Fibroblast of skin of back (primary cell): ENCODE data around the gene PSD2.
A peak's percentile ranks its signal among the peaks of the same experiment; 100 is the strongest.
"Not testable (repeated sequence)": the region's sequence is repeated elsewhere in the genome, so short reads cannot be mapped to it uniquely, and the experiment has no call there.

Source experiments
- DNase-seq: peaks from one replicate; pipeline ENCODE4 v3.0.0-alpha.2; 2013

The PSD2 gene

GRCh38 chr5:139792218-139792617 is 3.4 kb upstream of the PSD2 start:
- no peak for DNase-seq

DNA sequence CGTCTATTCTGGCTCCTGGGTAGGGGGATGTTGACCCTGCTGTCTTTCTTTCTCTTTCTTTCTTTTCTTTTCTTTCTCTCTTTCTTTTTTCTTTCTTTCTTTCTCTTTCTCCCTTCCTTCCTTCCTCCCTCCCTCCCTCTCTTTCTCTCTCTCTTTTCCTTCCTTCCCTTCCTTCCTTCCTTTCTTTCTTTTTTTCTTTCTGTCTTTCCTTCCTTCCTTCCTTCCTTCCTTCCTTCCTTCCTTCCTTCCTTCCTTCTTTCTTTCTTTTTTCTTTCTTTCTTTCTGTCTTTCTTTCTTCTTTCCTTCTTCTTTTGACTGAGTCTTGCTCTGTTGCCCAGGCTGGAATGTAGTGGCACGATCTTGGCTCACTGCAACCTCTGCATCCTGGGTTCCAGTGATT is 3.0 kb upstream of the PSD2 start:
- DNase-seq, result not testable (repeated sequence)

DNA sequence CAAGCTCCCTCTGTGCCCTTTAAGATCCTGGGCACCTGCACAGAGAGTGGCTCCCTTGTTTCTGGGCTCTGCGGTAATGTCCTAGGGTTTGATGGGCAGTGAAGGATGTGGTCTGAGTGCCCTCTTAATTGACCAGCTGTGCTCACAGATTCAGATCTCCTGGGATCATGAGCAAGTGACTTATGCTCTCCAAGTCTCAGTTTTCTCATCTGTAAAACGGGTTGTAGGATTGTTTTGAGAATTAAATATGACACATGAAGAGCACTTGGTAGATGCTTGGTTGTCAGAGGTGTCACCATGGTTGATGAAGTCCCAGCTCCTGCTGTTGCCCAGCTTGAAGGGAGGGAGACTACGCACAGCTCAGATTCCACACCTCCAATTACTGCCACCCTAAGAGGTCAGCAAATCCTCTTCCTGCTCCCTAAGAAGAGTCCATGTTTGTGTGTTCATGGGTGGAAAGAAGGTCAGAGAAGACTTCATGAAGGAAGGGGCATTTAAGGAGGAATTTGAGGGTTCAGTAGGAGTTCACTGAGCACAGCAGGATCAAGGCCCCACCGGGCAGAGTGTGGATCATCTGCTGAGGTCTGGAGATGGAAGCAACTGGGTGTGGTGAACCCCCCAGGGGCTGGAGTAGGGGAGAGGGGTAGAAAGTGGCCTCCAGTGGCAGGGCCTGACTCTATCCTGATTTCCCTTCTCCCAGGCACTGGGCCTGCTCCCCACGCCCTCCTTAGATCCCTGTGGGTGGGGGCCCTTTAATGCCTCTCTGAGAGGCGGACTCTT is 1.4 kb upstream of the PSD2 start:
- DNase-seq, result no peak

- no peak for DNase-seq
These were observed 626 bp downstream of the PSD2 start for GRCh38 chr5:139796061-139796806.

DNA sequence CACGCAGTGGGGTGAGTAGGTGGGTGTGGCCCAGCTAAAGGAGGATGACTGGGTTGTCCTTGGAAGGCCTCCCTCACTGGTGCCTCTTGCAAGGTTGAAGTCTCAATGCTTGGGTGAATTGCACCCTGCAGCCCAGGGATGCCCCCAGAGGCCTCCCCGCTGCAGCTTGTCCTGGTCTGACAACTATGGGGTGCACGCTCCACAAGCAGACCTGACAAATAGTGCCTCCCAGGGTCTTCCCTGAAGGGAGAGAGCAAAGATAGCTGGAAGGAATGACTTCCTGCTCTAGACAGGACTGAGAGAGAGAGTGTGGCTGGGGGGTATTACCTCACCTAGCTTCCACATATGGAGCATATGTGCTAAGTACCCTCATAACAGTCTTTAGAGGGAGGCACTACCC is 1.7 kb downstream of the PSD2 start:
- no peak for DNase-seq

DNA sequence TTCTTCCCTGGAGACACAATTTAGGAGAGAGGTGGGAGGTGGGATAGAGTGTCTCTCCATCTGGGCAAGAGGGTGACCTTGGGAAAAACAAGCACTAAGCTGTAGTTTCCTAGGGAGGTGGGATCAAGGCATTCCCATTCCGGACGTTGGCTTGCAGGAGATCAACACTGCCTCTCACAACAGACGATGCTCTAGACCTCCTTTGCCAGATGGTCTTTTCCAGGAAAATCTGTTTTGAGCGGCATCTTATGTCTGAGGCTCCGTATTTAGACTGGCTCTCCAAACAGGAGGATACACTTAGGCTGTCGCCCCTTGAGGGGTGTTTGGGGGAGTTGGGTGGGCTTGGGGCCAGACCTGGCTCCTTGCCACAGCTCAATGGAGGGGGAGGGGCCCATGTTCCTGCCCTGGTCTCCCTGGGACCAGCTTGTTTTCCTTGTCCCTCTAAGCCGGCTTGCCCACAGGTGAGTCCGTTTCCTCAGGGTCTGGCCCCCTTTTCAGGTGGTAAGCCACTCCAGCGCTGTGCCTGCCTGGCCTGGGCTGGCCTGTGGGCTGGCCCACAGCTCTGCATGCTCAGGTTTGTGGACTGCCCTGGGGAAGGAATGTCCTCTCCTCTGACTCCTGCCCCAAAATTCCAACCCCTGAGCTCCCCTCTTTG is 2.4 kb downstream of the PSD2 start:
- no peak for DNase-seq

GRCh38 chr5:139798883-139799282 is 3.3 kb downstream of the PSD2 start:
- no peak for DNase-seq

DNA sequence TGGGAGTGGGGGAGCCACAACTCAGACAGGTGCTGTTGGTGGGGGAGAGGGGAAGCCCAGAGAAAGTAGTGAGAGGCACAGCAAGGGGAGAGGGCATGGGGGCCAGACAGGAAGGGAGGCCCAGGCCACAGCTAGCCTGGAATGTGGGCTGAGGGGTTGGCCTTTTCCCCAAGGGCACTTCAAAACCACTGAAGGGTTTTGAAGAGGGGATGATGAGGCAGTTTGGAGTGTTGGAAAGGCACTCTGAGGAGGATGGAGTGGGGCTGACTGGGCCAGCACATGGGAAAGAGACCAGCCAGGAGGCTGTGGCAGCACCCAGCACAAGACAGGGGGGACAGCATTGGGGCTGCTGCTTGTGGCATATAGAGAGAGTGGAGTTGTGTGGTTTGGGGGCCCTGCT is 3.8 kb downstream of the PSD2 start:
- DNase-seq, result no peak

DNA sequence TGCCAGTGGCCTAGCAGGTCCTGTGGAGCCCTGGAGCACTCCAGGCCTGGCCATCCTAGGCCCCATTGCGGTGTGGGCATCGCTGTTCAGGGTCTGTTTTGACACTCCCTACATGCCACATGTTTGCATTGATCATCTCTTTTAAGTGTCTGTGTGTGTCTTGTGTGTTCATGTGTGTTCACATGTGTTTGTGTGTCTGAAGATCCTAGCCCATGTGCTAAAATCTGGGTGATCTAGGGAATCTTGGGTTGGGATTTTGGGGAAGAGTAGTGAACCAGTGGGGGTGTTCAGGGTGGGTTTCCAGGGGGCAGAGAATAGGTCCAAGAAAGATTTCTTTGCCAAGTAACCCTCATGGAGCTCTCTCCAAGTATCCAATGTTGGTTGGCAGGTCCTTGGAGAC is 8.4 kb downstream of the PSD2 start:
- DNase-seq, result no peak

DNA sequence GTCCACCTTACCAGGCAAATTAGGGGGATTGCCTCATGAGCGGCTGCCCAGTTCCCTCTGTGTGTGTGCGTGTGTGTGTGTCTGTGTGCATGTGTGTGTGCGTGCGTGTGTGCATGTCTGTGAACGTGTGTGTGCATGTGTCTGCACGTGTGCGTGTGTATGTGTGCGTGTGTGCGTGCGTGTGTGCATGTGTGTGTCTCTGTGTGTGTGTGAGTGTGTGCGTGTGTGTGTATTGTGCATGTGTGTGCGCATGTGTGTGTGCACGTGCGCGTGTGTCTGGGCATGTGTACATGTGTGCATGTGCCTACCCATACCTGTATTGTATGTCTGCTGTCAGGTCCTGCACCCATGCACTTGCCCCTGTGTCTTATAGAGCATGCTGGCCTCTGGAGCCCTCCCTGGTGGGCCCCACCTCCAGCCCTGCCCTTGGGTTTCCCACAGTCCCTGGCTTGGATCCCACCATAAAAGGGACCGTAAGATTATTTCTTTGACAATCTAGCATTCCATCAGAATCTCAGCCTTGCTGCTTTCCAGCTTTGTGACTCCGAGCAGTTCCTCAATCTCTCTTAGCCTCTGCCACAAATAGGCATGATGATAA is 9.3 kb downstream of the PSD2 start:
- no peak for DNase-seq

GRCh38 chr5:139805545-139805944 is 9.9 kb downstream of the PSD2 start:
- no peak for DNase-seq

GRCh38 chr5:139806111-139806510 is 10.5 kb downstream of the PSD2 start:
- DNase-seq, result no peak

- no peak for DNase-seq
These were observed 11.4 kb downstream of the PSD2 start for GRCh38 chr5:139806726-139807646.

DNA sequence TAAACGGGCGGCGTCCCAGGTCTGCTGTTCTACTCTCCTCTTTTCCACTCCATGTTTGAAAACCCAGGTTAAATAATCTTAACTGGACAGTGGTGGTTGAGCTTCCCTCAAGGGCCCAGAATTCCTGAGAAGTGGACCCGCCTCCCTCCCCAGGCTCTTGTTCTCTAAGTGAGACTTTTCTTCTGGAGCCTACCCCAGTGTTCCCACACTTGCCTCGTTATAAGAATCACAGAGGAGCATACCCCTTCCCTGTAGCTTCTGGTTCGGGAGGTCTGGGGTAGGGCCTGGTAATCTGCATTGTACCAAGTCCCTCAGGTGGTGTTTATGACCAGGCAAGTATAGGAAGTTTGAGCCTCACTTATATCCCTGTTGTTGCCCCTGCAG is 12.0 kb downstream of the PSD2 start:
- DNase-seq, result no peak

DNA sequence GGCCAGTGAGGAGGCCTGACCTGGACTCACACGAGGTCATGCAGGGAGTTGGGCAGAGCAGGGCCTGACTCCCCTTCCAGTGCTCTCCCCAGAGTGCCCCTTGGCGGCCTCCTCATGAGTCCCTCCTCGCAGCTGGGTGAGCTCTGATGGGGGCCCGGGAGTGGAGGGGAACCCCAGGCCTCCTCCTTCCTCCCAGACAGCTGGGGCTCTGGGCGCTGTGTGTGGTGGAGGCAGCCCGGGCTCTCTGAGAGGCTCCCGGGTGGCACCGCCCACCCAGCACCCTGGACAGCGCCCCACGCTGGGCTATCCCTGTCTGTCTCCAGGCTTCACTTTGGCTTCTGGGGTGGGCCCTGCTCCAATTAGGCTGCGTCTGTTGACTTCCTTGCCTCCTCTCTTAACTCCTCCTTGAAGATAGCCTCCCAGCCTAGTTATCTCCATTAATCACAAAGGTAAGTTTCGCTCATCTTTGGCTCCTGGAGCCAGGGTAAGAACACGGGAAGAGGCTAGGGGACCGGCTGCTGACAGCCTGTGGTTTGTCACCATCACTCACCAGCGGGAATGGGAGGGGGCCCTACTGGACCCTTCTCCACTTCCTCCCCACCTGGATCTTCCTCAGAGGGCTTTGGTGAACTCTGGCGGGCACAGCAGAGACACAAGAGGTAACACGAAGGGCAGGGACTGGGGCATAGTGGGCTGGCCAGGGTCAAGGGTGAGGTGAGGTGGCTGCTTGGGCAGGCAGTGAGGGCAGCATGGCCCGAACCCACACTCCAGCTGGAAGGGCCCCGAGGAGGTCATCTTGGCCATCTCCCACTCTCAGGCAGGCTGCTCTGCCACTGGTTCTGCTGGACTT is 13.1 kb downstream of the PSD2 start:
- peak; percentile 47 for DNase-seq

DNA sequence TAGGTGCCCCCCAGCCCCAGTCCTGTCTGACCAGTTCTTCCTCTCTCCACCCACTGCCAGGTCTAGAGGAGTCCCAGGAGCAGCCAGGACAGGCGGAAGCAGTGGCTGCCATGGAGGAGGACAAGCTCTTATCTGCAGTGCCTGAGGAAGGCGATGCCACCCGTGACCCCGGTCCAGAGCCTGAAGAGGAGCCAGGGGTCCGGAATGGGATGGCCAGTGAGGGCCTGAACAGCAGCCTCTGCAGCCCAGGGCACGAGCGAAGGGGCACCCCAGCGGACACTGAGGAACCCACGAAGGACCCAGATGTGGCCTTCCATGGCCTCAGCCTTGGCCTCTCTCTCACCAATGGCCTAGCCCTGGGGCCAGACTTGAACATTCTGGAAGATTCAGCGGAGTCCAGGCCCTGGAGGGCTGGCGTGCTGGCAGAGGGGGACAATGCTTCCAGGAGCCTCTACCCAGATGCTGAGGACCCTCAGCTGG is 13.8 kb downstream of the PSD2 start:
- DNase-seq, result no peak

GRCh38 chr5:139810341-139811273 is 15.0 kb downstream of the PSD2 start:
- DNase-seq, result no peak

DNA sequence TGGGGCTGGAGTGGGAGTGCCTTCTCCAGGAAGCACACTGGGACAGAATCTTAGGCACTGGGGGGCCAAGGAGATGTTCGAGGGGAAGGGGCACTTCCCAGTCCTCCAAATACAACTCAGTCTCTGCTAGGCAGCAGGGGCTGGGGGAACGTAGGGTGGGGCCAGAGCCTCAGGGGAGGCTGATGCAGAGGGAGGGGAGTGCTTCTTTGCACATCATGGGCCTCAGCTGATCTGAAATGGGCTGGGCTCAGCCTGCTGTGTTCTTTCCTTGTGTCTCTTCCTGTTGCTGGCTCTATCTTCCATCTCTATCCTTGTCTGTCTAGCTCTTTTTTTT is 15.6 kb downstream of the PSD2 start:
- no peak for DNase-seq

DNA sequence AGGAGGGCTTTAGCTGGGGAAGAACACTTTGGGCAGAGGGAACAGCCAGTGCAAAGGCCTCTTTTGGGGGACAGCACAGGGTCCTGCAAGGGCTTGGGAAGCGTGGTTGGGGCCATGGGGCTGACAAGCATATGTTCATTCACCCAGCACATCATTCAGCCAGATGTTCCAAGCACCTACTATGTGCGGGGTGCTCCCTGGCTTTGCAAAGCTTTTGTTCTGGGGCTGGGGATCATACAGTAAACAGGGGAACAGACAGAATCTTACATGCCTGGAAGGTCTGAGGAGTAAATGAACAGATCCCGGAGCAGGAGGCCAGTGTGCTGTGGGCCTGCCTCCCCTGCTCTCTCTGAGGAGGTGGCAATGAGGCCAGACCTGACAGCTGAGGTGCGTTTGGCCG is 16.7 kb downstream of the PSD2 start:
- no peak for DNase-seq
